ENCODE results near the gene COL8A1.

COL8A1 gene

DNA sequence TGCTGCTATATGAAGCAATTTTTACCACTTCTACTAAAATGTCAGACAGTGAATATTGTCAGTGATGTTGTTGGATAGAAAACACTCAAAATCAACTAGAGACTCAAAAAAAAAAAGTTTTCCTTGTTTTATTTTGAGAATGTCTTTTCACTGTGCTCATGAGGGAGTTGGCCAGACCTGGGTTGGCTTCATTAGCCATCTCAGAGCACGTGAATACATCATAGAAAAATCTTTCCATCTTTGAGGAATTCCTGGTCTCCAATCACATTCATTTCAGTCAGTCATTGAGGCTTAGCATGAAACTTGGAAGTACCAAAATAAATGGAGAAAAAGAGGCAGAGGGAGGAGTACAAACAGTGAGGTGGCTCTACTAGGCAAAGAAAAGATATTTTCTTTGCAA lies 121.6 kb downstream of the COL8A1 start:
- DNase-seq (ENCODE audit: low read depth, low spot score): no peak

DNA sequence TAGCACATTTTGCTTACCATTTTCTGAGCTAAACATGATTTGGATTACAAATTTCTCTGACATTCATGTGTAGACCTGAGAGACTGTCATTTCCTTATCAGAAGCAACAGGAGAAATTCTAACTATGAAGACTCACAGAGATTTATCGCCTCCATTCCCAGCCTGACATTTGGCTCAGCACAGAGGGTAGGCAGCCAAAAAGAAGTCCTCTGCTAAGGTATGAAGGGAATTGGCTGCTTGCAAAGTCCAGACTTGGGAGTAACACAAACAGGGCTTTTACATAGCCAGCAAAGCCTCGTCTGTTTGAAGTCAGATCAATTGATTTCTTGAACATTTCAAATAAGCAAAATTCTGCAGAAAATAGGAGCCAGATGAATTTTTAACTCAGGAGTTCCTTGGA lies 122.2 kb downstream of the COL8A1 start:
- peak; percentile 60 for DNase-seq (ENCODE audit: low read depth, low spot score)

DNA sequence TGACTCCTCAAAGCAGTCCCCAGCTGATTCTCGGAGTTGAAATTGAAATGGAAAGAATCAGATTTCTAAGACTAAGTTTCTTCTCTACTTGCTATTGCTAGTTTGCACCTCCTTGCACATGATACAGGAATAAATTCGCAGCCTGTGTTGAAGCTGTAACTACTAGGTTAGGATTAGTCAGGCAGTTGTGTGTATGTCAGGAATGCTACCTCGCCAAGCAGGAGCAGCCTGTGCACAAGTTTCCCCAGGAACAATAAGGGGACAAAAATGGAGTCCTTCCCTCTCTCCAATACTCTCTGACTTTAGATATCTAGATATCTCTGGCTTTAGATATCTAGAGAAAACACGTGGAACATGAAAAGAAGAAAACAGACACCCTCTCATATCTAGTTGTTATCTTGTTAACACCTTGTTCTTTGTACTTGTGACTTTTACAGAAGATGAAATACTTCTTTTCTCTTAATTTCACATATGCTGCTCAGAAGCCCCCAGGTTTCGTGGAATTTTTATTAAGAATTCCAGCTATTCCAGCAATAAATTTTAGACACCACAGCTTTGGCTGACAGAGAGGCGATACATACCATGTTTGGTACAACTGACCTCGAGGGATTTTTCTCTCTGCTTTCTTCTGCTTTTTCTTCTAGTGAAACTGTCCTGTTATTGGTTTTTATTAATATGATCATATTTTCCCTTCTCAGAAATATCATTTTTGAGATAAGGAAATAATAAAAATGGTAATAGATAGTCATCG lies 123.2 kb downstream of the COL8A1 start:
- DNase-seq (ENCODE audit: low read depth, low spot score): peak; percentile 53

DNA sequence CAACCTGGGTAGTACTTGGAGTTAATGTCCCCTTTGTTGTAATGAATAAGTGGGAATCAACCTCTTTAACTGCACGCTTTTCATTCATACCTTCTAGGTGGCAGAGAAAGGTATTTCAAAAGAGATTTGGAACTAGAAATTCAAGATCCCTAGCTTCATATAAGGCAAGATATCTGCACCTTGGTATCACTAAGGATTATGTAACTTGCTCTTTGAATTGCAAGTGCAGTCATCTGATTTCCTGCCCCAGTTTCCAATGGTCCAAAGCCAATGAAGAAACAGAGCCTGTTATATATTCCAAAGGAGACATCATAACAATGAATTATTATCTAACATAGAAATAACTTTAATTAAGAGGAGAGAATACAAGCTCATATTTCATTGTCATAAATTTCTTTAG lies 124.5 kb downstream of the COL8A1 start:
- DNase-seq (ENCODE audit: low read depth, low spot score): no peak

DNA sequence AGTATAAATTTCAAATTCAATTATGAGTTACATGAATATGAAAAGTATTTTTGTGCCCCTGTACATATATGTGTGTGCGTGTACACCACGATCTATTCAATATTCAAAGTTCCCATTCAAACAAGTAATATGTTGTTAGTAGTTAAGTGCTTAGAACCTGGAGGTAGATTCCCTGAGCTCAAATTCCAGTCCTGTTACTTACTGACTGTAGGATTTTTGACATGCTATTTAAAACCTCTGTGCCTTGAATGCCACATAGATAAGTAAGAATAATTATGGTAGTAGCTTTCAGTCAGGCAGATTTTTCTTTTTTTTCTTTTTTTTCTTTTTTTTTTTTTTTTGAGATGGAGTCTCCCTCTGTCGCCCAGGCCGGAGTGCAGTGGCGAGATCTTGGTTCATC lies 126.0 kb downstream of the COL8A1 start:
- DNase-seq (ENCODE audit: low read depth, low spot score): no peak

DNA sequence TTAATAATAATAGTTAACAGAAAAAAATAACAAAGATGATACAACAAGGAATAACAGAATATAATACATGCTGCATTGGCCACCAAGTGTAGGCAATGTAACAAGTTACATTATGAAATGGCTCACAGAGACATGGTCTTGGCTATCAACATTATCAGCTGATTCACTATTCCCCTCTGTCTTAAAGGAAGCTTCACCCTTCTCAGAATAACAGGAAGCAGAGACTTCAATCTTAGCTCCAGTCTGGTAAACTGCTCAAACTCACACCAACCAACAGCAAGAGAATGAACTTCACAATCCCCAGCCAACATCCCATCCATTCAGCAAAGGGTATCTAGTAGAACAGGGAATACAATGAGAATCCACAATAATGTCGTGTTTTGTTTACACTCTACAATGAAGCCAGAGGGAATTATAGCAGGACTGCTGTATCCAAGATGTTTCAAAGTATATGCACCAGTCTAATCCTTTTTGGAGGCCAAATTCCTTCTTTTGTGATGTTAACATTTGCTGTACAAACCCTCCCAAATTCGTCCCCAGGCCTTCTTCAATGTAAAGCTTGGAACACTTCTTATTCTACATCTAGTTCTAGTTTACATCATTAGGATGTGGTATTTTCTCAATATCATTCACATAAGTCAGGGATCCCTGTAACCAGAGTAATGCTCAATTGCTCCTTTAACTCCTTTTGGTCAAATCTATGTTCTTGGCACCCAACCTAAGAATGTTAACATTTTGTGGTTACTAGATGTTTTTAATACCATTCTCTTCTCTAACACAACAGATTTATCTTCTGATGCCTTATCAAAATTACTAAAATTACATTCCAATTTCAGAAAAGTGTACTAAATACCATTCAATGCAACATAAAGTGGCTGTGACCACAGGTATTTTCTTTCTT lies 126.9 kb downstream of the COL8A1 start:
- peak; percentile 68 for DNase-seq (ENCODE audit: low read depth, low spot score)

DNA sequence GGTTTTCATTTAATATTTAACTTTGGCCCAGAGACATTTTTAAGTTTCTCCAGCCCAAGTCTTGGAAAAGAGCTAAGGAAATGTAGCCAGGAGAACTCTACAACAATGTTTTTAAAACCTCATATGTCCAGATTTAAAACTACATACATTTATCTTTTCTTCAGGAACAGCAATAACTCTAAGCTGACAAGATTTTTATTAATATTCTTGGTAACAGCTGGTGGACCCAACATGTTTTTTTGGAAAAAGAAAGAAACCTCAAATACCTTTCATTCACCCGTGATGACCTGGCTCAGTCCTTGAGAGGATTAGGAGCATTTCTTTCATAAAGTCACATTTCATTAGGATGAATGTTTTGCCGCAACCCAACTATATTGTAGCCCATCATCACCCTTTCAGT lies 128.9 kb downstream of the COL8A1 start:
- DNase-seq (ENCODE audit: low read depth, low spot score): peak; percentile 51

DNA sequence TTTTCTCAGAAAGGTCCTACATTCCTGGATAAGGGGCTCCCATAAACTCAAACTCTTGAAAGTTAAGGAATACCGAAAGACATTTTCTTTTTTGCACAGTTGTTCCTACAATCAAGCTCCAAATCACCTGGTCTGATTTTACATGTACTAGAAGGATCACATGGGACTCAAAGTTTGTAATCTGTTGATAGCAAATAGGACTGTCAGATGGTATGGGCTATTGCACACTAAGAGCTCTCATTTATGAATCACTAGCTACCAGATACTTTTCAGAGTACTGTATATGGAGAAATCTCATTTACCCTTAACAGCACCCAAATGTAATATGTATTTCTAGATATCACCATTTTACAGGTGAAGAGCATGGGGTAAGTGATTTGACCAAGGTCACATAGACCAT lies 129.7 kb downstream of the COL8A1 start:
- no peak for DNase-seq (ENCODE audit: low read depth, low spot score)

DNA sequence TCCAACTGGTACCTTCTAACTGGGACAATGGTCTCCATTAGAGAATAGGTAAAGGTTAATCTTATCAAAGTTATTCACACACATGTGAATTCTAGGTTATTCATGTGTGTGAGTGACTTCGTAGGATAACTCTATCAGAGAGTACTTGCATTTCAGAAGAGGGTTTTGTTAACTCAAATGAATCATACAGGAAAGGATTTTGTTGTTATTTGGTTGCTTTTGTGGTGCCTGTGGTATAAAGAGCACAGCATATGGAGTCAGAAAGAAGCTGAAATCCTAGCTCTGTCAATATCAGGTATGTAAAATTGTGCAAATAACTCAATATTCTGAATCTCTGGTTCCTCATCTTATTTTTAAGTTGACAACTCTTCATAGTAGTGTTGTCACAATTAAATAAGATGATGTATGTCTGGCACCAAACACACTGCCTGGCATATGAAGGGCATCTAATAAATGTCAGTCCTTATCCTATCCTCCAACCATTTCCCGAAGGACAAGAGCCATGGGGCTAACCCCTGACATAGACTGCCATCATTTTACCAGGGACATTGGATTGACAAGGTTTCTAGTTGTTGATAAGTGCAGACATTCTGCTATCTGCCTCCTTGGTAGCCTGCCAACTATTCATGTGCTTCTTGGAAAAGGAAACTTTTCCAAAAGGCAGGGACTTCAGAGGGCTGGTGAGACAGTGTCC lies 130.6 kb downstream of the COL8A1 start:
- no peak for DNase-seq (ENCODE audit: low read depth, low spot score)

DNA sequence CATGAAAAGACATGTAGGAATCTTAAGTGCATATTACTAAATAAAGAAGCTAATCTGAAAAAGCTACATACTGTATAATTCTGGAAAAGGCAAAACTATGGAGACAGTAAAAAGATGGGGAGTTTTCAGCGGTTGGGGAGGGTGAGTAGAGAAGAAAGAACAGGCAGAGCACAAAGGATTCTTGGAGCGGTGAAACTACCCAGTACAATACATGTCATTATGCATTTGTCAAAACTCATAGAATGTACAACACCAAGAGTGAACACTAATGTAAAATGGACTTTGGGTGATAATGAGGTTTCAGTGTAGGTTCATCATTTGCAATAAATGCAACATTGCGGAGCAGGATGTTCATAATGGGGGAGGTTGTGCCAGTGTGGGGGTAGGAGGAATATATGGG lies 133.8 kb downstream of the COL8A1 start:
- no peak for DNase-seq (ENCODE audit: low read depth, low spot score)

DNA sequence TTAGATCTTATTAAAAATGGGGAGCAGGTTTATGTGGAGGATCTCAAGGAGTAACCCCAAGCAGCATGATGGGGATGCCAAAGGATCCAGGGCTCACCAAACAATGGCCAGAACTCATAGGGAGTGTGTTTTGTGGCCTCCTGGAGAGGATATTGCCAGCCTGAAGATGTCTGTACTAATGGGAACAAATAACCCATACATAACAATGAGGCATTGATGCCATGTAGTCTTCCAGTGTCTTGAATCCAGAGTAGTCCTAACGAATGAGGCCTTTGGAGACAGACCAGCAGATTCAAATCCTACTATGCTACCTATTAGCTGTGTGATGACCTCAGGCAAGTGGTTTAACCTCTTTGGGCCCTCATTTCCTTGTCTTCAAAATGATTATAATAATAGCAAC lies 134.3 kb downstream of the COL8A1 start:
- no peak for DNase-seq (ENCODE audit: low read depth, low spot score)

DNA sequence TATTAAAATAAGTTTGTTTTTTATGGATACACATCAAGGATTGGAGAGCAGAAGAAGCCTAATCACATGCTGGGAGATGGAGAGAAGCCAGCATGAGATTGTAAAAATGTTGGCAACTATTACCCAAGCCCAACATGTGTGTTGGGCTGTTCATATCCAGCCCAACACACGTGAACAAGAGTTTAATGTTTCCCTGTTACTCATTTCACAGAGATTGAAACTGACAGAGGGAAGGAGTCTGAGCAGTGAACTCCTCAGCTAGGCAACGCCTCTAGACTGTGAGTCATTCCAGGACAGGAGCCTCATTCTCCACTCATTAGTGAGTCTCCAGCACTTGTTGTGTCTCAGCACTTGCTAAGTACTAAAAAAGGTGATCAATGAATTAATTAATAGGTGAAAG lies 136.1 kb downstream of the COL8A1 start:
- peak; percentile 69 for DNase-seq (ENCODE audit: low read depth, low spot score)

DNA sequence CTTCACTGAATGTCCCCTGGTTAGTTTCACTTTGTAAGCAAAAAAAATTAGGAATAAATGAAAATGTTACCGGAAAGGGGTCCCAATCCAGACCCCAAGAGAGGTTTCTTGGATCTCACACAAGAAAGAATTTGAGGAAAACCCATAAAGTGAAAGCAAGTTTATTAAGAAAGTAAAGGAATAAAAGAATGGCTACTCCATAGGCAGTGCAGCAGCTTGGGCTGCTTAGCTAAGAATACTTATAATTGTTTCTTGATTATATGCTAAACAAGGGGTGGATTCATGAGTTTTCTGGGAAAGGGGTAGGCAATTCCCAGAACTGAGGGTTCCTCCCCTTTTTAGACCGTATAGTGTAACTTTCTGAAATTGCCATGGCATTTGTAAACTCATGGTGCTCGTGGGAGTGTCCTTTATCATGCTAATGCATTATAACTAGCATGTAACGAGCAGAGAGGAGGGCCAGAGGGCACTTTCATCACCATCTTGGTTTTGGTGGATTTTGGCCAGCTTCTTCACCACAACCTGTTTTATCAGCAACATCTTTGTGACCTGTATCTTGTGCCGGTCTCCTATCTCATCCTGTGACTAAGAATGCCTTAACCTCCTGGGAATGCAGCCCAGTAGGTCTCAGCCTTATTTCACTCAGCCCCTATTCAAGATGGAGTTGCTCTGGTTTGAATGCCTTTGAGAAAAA lies 138.3 kb downstream of the COL8A1 start:
- peak; percentile 62 for DNase-seq (ENCODE audit: low read depth, low spot score)

DNA sequence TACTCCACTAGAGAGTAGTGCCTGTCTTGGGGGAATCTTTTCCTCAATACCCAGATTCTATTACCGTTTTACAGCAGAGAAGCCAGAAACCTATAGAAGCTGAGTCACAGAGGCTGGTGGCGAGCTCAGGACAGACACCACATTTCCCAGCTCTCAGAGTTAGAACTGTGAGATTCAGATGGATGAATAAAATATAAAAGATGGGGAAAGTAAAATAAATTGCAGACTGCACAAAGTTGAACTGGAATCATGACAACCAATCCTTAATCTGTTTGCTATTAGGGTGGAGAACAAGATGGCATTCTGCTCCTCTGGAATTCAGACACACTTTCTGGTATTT lies 138.8 kb downstream of the COL8A1 start:
- DNase-seq (ENCODE audit: low read depth, low spot score): no peak

DNA sequence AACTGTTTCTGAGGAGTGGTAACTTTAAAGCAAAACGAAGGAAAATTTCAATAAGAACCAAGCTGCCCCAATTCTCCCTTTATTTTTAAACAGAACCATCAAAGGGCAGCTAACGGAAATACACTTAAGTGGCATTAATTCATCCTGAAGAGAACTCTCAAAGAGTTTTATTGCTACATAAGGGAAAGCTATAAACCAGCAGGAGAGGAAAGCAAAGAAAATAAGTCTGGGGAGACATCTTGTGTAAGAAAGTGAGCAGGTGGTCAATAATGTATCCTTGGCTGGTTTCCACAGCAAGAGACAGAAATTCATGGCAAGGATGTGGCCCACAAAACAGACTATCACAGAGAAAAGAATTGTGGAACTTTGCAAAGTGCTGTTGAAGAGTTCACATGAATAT lies 139.3 kb downstream of the COL8A1 start:
- no peak for DNase-seq (ENCODE audit: low read depth, low spot score)

DNA sequence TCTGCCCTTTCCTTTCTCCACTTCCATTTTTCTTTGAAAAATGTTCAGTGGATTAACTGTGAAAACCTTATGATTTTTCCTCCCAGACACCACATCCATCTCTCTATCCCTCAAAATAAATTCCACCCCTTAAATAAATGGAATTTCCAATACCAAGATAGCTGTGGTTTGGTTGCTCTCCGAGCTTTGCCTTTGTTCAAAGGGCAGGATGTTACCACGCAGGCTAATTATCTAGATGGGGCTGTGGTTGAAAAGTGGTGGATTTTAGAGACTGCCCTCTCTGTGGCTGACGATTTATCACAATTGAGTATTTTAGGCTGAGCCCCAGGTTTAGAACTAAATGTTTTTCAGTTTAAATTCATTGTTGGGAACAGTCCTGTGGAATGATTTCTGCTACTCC lies 142.4 kb downstream of the COL8A1 start:
- DNase-seq (ENCODE audit: low read depth, low spot score): peak; percentile 74

DNA sequence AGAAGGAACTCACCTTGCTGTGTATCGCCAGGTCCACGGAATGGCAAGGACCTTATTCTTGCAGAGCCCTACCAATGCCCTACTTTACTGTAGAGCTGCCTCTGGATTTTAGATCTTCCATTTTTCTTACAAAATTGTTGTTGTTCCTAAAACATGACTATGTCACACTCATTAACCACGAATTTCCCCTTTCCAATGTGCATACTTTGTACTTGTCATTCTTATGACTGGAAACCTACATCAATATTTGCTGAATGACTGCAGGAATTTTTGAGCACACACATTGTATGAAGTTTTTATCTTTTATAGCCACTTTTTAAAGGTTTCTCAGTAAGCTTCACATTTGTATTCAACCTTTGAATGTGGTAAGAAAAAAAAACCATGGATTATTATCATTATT lies 143.4 kb downstream of the COL8A1 start:
- DNase-seq (ENCODE audit: low read depth, low spot score): peak; percentile 46

DNA sequence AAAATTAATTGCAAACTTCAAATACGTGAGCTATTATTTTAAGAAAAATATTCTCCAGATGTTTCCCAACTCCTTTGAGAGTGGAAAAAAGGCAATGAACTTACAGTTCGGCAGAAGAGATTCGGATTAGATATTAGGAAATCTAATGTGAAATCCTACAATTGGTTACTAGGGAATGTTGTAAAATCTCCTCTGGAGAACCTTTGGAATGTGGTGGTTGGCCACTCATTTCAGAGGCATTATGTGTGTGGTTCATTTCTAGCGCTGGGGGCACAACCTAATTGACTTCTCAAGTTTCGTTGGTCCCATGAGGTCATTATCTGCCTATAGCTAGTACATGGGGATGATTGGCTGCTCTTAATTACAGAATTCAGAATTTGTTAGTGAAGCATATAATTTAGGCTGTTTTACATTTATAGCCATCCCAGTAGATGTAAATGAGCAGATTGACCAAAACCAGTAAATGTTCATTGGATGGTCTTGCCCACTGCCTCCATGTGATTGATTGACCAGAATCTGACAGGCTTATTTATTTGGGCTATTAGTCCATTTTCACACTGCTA lies 144.7 kb downstream of the COL8A1 start:
- peak; percentile 93 for DNase-seq (ENCODE audit: low read depth, low spot score)

DNA sequence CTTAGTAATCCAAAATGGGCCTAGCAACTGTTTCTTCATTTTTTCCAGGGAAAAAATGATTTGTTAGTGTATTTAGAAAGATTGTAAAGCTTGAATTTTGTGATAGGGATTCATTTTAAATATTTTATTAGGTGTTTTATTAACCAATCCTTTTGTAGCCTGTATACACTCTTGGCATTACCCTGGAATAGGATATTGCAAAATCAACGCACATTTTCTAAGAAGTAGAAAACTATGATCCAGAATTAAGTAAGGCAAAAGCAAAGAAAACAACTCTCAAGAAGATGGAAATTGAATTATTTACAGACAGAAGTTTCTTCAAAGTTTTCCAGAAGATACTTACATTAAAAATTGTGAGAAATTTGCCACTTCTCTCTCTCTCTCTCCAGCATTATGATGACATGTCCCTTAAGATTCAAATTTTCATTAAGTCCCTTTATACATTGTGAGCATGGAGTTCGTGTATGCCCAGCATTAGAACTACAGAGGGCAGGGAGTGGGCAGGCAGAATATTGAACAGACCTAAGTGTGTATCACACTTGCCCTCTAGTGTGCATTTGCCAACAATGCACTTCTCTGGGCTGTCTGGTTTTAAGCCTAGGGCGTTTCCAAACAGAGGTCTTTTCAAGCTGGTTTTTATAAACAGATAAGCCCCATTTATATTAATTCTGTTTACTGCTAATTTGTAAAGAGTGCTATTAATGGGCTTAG lies 150.8 kb downstream of the COL8A1 start:
- peak; percentile 83 for DNase-seq (ENCODE audit: low read depth, low spot score)

DNA sequence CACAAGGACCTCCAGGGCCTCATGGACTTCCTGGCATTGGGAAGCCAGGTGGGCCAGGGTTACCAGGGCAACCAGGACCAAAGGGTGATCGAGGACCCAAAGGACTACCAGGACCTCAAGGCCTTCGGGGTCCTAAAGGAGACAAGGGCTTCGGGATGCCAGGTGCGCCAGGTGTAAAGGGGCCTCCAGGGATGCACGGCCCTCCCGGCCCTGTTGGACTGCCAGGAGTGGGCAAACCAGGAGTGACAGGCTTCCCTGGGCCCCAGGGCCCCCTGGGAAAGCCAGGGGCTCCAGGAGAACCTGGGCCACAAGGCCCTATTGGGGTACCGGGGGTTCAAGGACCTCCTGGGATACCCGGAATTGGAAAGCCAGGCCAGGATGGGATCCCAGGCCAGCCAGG lies 156.1 kb downstream of the COL8A1 start:
- DNase-seq (ENCODE audit: low read depth, low spot score): no peak

DNA sequence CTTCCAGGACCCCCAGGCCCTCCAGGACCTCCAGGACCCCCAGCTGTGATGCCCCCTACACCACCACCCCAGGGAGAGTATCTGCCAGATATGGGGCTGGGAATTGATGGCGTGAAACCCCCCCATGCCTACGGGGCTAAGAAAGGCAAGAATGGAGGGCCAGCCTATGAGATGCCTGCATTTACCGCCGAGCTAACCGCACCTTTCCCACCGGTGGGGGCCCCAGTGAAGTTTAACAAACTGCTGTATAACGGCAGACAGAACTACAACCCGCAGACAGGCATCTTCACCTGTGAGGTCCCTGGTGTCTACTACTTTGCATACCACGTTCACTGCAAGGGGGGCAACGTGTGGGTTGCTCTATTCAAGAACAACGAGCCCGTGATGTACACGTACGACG lies 157.2 kb downstream of the COL8A1 start:
- no peak for DNase-seq (ENCODE audit: low read depth, low spot score)
